GM18909 (cell line): ENCODE results near the gene PRR16.
"Not testable (repeated sequence)": the region's sequence is repeated elsewhere in the genome, so short reads cannot be mapped to it uniquely, and the experiment has no call there.

Experiments
- ATAC-seq: cut with Tn5 transposase; IDR thresholded peaks from one replicate; pipeline ENCODE4 v1.9.1; 2021; ENCODE audit warnings: mild to moderate bottlenecking; ENCODE audit not compliant: unreplicated experiment, poor library complexity

The PRR16 gene

DNA sequence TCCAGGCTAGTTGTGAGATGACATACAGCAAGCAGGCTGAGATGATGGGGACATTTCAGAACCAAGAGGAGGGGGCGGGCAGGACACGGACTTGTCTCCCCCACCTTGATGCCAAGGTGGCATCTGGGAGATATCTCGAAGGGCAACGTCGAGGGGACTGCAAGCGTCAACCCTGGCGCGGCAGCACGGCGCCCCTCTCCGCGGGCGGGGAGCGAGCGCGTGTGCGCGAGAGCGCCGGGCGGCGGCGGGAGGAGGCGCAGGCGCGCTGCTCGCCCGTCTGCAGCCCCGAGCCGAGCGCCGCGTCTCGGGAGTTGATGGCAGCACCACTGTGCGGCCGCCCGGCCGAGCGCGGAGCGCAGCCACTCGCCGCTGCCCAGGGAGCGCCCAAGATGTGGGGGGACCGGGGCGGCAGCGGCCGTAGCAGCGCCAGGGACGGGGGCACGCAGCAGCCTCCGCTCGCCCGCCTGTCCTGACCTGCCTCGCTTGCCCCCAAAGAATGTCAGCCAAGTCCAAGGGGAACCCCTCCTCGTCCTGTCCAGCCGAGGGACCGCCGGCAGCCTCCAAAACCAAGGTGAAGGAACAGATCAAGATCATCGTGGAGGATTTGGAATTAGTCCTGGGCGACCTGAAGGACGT is at the start of gene PRR16:
TSS of gene PRR16 (plus strand) at position 310 of the 636 bp plus-strand sequence.
- peak; percentile 75 for ATAC-seq

DNA sequence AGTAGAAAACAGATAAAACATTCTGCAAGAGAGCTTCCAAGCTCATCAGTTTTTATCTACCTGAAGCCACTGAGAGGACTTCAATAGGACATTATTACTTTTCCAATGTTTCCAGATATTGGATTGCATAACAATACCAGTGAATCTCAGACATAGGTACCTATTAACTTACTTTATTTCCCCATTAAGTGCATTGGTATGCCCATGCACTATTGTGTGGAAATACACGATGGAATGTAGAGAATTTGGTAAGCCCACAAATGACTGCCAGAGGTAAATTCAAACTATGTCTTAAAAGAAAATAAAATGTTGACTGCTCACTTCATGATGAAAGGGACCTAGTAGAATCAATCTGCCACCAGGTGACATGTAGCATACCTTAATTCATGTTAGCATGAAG is 48.1 kb upstream of the PRR16 start:
- ATAC-seq, result no peak

DNA sequence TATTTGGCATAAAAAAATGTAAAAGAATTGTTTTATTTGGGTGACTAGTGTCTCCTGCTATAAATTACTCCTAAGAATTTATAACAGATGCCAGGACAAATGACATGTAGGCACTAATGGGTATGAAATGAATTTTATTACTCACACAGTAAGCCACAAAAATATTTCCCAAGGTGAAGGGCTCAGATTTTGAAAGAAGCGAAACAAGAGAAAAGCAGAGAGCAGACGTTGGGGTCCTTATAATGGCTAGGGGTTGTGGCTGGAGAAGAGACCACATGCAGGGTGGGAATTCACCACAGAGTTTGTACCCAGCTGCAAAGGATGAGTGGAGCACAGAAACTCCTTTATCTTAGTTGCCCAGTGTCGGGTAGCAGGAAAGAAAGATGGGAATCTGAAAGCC is 45.0 kb upstream of the PRR16 start:
- ATAC-seq, result no peak

DNA sequence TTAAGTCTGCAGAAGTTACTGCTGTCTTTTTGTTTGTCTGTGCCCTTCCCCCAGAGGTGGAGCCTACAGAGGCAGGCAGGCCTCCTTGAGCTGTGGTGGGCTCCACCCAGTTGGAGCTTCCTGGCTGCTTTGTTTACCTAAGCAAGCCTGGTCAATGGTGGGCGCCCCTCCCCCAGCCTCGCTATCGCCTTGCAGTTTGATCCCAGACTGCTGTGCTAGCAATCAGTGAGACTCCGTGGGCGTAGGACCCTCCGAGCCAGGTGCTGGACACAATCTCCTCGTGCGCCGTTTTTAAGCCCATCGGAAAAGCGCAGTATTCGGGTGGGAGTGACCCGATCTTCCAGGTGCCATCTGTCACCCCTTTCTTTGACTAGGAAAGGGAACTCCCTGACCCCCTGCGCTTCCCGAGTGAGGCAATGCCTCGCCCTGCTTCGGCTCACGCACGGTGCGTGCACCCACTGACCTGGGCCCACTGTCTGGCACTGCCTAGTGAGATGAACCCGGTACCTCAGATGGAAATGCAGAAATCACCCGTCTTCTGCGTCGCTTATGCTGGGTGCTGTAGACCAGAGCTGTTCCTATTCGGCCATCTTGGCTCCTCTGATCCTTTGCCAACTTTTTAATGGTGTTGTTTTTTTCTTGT is 37.3 kb upstream of the PRR16 start:
- ATAC-seq, result not testable (repeated sequence)

DNA sequence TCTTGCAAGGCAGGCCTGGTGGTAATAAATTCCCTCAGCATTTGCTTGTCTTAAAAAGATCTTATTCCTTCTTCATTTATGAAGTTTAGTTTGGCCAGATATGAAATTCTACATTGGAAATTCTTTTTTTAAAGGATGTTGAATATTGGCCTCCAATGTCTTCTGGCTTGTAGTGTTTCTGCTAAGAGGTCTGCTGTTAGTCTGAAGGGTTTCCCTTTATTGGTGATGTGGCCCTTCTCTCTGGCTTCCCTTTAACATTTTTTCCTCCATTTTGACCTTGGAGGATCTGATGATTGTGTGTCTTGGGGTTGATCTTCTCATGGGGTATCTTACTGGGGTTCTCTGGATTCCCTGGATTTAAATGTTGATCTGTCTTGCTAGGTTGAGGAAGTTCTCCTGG is 33.5 kb upstream of the PRR16 start:
- no peak for ATAC-seq

DNA sequence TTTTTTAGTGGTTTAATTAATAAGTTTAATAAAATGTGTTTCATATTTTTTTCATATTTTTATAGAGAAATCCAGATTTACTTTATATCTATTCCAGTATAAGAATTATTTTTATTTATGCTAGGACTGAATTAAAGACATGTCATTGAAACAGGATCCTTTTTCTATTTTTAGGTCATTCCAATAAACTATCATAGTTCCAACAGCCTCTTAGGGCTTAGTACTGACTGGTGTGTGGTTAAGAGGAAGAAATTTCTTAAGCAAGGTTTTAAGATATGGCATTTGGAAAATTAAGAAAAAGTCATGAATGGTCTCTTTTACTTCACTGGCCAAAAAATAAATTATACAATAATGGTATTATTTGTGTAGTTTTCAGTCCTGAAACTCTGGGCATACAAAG is 31.2 kb upstream of the PRR16 start:
- no peak for ATAC-seq

DNA sequence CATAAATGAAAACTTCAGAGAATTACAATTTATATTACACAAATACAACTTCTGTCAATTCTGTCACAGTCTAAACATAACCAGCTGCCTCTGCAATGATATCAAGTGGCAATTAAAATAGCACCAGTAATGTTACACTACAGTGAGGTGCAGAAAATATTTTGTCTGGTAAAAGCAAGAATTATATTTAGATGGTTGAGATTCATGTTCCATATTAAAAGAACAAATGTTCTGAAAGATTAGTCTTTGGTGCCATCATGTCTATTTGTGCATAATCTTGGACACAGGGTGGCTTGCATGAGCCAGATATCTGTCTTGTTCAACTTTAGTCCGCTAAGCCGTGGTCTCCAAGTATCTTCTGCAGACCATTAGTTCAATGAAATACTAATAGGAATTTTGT is 29.0 kb upstream of the PRR16 start:
- no peak for ATAC-seq

DNA sequence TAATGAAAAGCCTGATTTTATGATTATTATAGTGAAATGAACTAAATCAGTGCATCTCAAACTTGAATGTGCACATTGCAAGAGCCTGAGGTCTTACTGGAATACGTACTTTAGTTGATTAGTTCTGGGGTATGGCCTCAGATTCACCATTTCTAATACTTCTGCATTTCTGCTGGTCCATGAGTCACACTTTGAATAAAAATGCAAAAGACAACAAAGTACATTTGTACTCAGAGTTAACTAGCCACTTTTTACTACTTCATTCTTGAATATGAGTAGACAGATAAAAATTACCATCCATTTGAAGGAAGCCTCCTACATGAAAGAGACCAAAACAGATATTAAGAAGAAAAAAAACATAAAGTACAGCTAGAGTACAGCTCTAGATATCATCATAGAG is 27.1 kb upstream of the PRR16 start:
- ATAC-seq, result no peak

DNA sequence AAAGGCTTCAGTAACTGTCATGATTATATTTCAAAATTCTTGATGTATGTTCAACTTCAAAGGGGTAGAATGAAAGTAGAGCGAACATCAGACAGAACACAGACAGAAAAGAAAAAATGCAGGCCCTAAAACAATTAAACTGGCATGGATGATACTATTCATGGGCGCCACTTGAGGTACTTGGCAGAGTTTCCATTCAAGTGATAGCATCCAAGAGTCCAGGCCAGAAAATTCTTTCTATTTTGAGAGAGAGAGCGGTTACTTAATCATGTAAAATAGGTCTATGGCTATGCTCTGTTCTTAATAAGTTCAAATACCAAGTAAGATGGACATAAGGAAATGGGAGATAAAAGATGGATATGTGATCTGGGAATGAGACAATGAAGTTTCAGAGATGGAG is 21.4 kb upstream of the PRR16 start:
- ATAC-seq, result no peak

DNA sequence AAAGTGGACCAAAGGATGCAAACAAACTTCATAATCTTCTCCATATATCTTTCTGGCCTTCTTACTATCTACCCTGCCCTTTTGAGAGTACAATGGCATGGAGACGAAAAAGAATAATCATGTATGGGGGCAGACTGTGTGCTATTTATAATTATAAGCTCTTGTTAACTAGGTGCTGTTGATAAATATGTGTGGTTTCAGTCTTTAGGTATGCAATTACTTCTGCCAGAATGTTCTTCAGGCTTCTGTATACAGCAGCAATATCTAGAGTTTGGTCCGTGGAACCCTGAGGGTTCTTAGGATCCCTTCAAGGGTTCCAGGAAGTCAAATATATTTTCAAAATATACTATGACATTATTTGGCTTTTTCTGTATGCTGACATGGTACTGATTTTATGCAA is 20.5 kb upstream of the PRR16 start:
- no peak for ATAC-seq

DNA sequence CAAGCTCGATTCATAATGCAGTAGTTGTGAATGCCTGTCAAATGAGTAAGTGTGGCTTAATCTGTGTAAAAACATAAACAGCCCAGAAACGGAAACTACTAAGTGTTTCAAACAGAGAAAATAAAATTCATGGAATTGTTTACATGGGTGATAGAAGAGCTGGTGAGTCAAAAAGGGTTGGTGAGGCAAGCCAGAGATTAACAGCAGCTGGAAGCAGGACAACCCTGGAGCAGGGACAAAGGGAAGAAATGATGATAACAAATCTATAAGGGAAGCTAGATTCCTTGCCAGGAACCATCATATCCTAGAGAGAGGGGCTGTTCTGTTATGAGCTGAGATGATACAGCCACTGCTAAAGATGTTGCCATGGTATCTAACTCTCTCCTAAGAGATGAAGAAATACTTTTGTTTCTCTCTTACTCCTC is 18.0 kb upstream of the PRR16 start:
- ATAC-seq, result no peak

DNA sequence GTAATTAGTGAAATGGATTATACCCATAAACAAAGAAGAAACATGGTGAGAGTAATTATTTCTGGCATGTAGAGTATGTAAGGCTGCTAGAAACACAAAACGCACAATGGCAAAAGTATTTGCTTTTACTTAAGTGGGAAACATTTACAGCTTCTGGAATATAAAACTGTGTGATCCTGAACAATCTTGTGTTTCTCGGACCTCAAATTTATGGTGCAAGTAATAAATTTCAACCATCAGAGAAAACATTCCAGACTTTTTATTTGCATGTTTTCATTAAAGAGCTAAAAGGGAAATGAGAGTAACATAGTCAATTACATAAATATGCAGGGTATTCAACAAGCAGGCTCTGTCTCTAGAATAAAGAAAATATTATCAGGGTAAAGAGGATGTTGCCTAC is 17.2 kb upstream of the PRR16 start:
- ATAC-seq, result no peak

DNA sequence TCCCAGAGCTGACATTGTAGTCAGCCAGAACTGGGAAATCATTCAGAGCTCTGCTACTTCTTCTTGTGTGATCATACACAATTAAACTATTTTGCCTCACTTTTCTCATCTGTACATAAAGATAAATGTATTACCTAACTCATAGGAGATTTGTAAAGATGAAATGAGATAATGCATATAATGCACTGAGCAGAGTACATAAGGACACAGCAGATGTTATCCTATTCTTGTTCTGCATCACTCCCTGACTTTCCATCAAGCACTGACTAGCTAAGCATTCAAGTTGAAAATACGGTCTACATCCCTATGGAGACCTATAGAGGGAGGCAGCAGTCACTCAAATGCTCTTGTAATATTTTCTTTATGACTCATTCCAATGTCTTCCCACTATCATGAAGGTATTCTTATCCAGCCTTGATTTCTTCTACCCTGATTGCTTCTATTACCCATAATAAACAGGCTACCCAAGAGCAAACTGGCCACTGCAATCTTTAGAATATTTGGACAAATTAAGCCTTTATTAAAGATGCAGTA is 16.3 kb upstream of the PRR16 start:
- no peak for ATAC-seq

DNA sequence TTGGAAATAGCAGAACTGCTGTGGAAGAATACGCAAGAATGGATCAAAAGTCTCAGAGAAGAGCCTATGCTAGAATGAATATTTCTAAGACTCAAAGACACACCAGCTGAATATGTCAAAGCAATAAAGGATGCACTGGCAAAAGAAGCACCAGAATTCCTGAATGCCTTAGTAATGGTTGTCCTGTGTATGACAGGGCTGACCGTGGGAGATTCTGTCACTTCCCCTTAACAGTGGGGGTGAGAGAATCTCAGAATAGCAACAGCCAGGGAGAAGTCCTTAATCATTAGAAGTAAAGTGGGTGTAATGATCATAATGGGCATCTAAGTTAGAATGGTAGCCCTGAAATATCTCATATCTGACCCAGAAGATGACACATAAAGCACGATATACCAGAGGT is 14.6 kb upstream of the PRR16 start:
- ATAC-seq, result no peak

DNA sequence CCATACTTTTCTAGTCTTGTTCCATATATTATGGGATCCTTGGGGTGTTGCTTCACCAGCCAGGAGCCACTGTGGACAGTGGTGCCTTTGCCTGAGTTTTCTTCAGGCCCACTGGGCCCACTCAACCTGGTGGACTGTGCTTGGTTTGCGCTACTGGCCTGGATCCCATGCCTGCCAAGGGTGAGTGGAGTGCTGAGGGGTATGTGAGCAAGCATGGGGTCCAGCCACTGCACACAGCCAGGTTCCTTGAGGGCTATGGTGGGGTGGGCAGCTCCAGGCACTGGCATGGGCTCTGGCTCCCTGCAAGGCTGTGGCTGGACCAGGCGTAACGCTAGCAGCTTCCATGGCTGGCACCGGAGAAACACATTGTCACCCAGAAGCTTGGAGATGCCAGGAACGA is 13.2 kb upstream of the PRR16 start:
- no peak for ATAC-seq

DNA sequence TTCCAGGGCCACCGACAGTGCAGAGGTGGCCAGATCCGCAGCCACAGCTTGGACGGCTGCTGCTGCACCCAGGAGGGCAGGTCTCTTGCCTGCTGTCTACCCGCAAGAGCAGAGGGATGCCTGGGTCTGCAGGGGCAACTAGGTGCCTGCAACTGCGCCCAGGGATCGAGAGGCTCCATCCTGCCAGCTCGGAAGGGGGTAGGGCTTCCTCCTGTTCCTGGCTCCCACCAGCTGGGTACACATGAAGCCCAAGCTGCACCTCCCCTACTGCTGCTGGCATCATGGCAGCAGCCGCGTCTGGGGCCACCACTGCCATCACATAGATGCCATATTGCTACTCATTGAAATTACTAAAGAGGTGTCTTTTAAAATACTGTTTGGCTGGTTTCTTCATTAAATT is 12.7 kb upstream of the PRR16 start:
- ATAC-seq, result no peak

DNA sequence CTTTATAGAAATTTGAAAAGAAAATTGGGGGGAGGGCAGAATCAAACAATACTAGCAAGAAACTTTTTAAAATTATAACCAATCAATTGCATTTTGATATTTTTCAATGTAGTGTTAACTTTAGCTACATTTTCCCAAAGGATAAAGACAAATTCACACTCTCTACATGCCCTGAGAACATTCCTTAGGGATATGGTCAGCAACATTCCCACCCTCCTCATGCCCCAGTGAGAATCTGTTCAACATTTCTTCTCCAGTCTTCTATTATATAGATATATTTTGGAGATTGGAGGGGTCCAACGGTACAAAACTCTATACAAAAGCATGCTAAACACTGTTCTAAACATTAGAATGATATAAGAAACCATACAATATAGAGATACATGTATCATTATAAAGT is 11.6 kb upstream of the PRR16 start:
- ATAC-seq, result no peak

DNA sequence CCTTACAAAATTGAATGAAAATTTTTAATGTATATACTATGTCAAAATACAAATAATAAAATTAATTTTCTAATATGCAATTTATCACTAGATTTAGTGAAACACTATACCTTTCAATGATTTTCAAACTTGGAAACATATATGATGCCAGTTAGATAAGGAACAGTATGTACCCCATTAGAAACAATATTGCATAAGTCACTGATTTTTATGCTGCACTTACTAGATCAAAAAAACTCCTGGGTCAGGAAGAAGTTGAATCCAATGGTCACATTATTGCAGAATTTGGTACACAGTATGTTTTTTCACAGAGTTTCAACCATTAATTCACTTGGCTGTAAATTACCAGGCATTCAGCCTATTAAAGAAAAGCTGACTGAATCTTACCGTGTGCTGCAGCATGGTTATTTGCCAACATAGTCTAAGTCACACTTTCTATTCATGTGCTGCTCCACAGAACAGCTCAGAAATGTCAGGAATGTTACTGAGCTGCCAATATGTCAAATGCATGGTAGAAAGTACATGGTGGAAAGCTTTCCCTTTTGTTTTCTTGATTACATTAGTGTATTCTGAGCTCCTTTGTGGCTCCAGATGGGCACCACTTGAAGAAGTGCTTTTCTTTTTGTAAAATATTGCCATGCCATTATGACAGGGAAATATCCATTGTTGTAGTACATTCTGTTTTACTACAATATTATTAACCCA is 9.9 kb upstream of the PRR16 start:
- ATAC-seq, result no peak

DNA sequence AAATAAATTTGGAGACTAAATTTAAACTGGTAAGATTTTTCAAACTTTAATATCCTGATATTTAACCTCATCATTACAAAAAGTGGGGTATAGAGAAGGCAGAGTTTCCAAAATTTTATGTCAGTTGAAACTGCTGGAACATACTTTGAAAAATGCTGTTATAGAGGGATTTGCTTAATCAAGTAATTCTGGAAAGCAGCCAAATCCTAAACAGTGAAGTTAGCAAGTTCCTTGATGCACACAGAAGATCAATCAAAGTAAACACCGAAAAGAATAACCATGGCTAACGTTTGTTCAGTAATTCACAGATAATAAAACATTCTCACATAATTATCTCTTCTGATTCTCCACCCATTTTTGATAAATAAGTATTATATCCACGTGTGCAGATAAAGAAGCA is 8.1 kb upstream of the PRR16 start:
- ATAC-seq, result no peak

DNA sequence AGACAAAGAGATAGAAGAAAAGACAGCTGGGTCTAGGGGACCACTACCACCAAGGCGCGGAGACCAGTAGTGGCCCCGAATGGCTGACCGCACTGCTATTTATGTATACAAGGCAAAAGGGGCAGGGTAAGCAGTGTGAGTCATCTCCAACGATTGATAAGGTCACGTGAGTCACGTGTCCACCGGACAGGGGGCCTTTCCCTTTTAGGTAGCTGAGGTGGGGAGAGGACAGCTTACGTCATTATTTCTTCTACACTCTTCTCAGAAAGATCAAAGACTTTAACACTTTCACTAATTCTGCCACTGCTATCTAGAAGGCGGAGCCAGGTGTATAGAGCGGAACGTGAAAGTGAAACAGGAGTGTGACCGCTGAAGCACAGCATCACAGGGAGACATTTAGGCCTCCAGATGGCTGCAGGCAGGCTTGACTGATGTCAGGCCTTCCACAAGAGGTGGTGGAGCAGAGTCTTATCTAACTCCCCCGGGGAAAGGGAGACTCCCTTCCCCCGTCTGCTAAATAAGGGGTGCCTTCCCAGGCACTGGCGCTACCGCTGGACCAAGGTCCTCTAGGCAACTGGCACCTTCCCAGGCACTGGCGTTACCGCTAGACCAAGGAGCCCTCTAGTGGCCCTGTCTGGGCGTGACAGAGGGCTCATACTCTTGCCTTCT is 6.1 kb upstream of the PRR16 start:
- peak; percentile 93 for ATAC-seq

DNA sequence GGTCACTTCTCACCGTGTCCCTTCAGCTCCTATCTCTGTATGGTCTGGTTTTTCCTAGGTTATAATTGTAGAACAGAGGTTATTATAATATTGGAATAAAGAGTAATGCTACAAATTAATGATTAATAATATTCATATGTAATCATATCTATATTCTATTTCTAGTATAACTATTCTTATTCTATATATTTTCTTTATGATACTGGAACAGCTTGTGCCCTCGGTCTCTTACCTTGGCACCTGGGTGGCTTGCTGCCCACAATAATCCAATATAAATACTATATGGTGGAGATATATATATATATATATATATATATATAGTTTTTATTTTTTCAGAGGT is 5.6 kb upstream of the PRR16 start:
- not testable (repeated sequence) for ATAC-seq
